Measurements from ENCODE around the gene RGS7.
"Not testable (repeated sequence)": the region's sequence is repeated elsewhere in the genome, so short reads cannot be mapped to it uniquely, and the experiment has no call there.

Gene RGS7

DNA sequence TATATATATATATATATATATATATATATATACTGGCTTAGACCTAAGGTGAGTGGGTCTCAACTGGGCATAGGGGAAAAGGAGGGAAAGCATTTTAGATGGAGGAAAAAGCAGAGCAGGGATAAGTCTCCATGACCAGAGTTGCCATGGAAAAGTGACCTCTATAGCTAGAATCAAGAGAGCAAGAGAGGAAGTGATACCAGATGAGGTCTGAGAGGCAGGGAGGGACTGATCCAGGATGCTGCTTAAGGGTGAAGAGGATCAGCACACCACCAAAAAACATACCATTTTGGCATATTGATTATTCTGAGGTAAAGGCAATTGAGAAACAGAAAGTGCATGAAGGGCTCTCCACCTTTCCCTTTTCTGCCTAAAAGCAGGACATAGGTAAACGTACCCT lies 267.9 kb downstream of the RGS7 start:
- H3K4me1 Mint-ChIP-seq (ENCODE audit: low read depth in 2 of 2); ATAC-seq (replicated peaks); H3K36me3 Mint-ChIP-seq (ENCODE audit: insufficient read depth); H3K27ac Mint-ChIP-seq; DNase-seq; H3K4me3 Mint-ChIP-seq; H3K27me3 Mint-ChIP-seq: not testable (repeated sequence)
- peaks cover 14 to 21% of the 10 kb centered on the region in 2 donors for H3K9me3 Mint-ChIP-seq

- ATAC-seq (replicated peaks); H3K4me3 Mint-ChIP-seq; H3K27ac Mint-ChIP-seq; DNase-seq; H3K27me3 Mint-ChIP-seq; H3K36me3 Mint-ChIP-seq (ENCODE audit: insufficient read depth); H3K4me1 Mint-ChIP-seq (ENCODE audit: low read depth in 2 of 2): not testable (repeated sequence)
- peaks cover 15 to 21% of the 10 kb centered on the region in 2 donors for H3K9me3 Mint-ChIP-seq
These were observed 268.9 kb downstream of the RGS7 start for GRCh38 chr1:241088075-241088474.

GRCh38 chr1:241086686-241087085 lies 270.3 kb downstream of the RGS7 start:
- H3K27me3 Mint-ChIP-seq: no peaks in the 10 kb centered on the region
- no peaks in the 10 kb centered on the region for H3K36me3 Mint-ChIP-seq (ENCODE audit: insufficient read depth)
- H3K27ac Mint-ChIP-seq: no peak overlapping the region
- no peak for DNase-seq
- H3K4me3 Mint-ChIP-seq: no peak overlapping the region
- H3K9me3 Mint-ChIP-seq: peaks cover 15 to 21% of the 10 kb centered on the region in 2 donors
- no peak for ATAC-seq (replicated peaks)
- no peaks in the 10 kb centered on the region for H3K4me1 Mint-ChIP-seq (ENCODE audit: low read depth in 2 of 2)

GRCh38 chr1:241083285-241083684 lies 273.7 kb downstream of the RGS7 start:
- H3K4me3 Mint-ChIP-seq: no peak overlapping the region
- H3K27ac Mint-ChIP-seq: no peak overlapping the region
- no peak for ATAC-seq (replicated peaks)
- H3K27me3 Mint-ChIP-seq: no peaks in the 10 kb centered on the region
- peaks cover 13 to 17% of the 10 kb centered on the region in 2 donors for H3K9me3 Mint-ChIP-seq
- H3K4me1 Mint-ChIP-seq (ENCODE audit: low read depth in 2 of 2): no peaks in the 10 kb centered on the region
- H3K36me3 Mint-ChIP-seq (ENCODE audit: insufficient read depth): no peaks in the 10 kb centered on the region
- DNase-seq: no peak

DNA sequence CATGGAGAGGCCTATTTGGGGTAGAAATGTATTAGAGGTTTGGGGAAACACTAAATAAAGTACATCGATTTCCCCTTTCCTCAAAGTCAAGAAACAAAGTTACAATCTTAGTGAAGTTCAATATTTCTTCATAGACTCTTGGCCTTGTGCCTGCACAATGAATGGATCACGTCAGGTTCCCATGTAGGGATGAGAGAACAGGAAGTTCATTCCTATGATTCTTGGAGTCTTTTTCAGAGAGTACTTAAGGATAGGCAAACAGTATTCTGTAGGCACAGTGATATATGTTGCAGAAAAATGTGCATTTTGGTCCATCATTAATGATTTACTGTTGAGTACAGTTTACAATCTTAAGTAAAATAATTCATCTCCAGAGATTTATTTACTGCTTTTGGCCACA lies 275.5 kb downstream of the RGS7 start:
- ATAC-seq (replicated peaks): no peak
- Mint-ChIP-seq H3K9me3 (peaks cover 6 to 7% of the 10 kb centered on the region in 2 donors), H3K27me3 (no peaks in the 10 kb centered on the region), H3K4me3 (no peak overlapping the region), H3K36me3 (ENCODE audit: insufficient read depth) (no peaks in the 10 kb centered on the region), H3K4me1 (ENCODE audit: low read depth in 2 of 2) (no peaks in the 10 kb centered on the region), H3K27ac (no peak overlapping the region)
- no peak for DNase-seq

GRCh38 chr1:241079459-241079858 lies 277.5 kb downstream of the RGS7 start:
- H3K27me3 Mint-ChIP-seq: no peaks in the 10 kb centered on the region
- peaks cover 0 to 5% of the 10 kb centered on the region in 2 donors for H3K9me3 Mint-ChIP-seq
- H3K27ac Mint-ChIP-seq: no peak overlapping the region
- no peak overlapping the region for H3K4me3 Mint-ChIP-seq
- no peaks in the 10 kb centered on the region for H3K4me1 Mint-ChIP-seq (ENCODE audit: low read depth in 2 of 2)
- ATAC-seq (replicated peaks) (no peak), DNase-seq (no peak)
- H3K36me3 Mint-ChIP-seq (ENCODE audit: insufficient read depth): no peaks in the 10 kb centered on the region

DNA sequence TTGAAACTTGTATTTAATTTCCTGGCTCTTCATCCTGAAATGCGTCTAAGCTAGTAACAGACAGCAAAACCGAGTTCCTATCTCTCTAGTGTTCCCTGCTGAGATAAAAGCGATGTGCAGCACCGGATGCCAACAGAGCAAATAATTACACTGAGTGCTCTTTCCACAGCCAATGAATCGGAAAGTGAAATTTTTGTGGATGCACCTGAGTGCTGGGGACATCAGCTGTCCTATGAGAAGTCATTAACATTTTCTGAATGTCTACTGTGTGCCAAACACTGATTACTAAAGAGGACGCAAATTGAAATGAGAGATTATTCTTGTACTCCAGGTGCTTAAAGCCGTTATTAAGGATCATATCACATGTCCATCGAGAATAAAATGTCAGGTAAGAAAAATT lies 278.0 kb downstream of the RGS7 start:
- H3K27me3 Mint-ChIP-seq: no peaks in the 10 kb centered on the region
- no peak overlapping the region for H3K4me3 Mint-ChIP-seq
- no peak for ATAC-seq (replicated peaks)
- no peak overlapping the region for H3K27ac Mint-ChIP-seq
- H3K9me3 Mint-ChIP-seq: peaks cover 0 to 4% of the 10 kb centered on the region in 2 donors
- H3K36me3 Mint-ChIP-seq (ENCODE audit: insufficient read depth): no peaks in the 10 kb centered on the region
- H3K4me1 Mint-ChIP-seq (ENCODE audit: low read depth in 2 of 2): no peaks in the 10 kb centered on the region
- no peak for DNase-seq

DNA sequence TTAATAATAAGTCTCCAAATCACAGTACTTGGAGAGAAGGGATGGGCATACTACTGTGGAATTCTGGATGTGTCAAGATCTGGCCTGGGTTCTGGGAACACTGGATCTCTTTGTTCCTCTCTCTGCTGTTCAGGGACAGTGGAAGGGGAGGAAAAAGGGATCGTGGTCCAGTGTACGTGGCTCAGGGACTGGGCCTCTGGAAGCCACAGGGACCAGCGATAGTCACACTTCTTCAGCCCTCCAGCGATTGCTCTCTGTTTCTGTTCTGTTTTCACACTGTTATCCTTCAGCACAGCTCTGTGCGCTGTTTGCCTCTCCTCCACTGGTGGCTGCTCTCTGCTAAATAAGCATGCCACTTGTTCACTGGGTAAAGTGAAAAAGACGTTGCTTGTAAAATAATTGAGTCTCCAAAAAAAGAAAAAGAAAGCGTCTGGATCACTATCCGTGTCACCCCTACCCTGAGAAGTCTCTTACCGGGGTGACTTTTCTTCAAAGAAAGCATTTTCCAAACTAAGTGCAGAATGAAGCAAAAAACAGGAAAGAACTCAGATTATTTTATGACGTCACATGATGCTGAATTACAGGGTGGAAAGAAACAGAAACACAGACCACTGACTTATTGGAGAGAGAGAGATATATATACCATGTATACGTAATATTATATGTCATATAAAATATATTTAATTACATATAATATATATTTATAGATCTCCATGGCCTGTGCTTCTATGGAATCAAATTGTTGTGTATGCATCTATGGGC lies 279.4 kb downstream of the RGS7 start:
- Mint-ChIP-seq H3K27me3 (no peaks in the 10 kb centered on the region), H3K4me3 (no peak overlapping the region), H3K9me3 (peaks cover 7% of the 10 kb centered on the region in 2 donors), H3K27ac (no peak overlapping the region), H3K4me1 (ENCODE audit: low read depth in 2 of 2) (no peaks in the 10 kb centered on the region), H3K36me3 (ENCODE audit: insufficient read depth) (no peaks in the 10 kb centered on the region)
- ATAC-seq (replicated peaks) (no peak), DNase-seq (no peak)

- no peak overlapping the region for H3K27ac Mint-ChIP-seq
- no peak for DNase-seq
- H3K9me3 Mint-ChIP-seq: peaks cover 7 to 10% of the 10 kb centered on the region in 2 donors
These were observed 282.5 kb downstream of the RGS7 start for GRCh38 chr1:241074507-241074906.

DNA sequence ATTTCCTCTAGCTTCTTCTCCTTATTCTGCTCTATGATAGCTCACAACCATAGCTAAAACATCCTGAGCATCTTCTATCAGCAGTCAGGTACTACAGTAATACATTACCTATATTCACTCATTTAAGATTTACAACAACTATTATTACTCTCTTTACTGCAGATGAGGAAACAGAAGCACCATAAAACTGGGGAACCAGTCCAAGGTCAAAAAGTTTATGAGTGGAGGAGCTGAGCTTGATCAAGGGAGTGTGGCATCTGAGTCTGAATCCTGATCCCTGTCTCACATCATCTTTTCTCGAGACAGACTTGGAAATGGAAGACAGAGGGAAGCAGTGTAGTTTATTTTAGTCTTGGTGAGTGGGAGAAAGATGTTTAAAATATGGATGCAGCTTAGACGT lies 288.6 kb downstream of the RGS7 start:
- no peaks in the 10 kb centered on the region for H3K27me3 Mint-ChIP-seq
- no peak overlapping the region for H3K4me3 Mint-ChIP-seq
- ATAC-seq (replicated peaks) (no peak), DNase-seq (no peak)
- peaks cover 7 to 11% of the 10 kb centered on the region in 2 donors for H3K9me3 Mint-ChIP-seq
- no peaks in the 10 kb centered on the region for H3K4me1 Mint-ChIP-seq (ENCODE audit: low read depth in 2 of 2)
- peaks cover 3% of the 10 kb centered on the region for H3K36me3 Mint-ChIP-seq (ENCODE audit: insufficient read depth)
- H3K27ac Mint-ChIP-seq: no peak overlapping the region

More at GRCh38 chr1:241074507-241074906, 282.5 kb downstream of the RGS7 start:
- H3K27me3 Mint-ChIP-seq: no peaks in the 10 kb centered on the region
- no peak for ATAC-seq (replicated peaks)
- H3K36me3 Mint-ChIP-seq (ENCODE audit: insufficient read depth): peaks cover 3% of the 10 kb centered on the region
- H3K4me3 Mint-ChIP-seq: no peak overlapping the region
- H3K4me1 Mint-ChIP-seq (ENCODE audit: low read depth in 2 of 2): no peaks in the 10 kb centered on the region

- Mint-ChIP-seq H3K36me3 (ENCODE audit: insufficient read depth) (no peaks in the 10 kb centered on the region), H3K27ac (no peak overlapping the region), H3K27me3 (no peaks in the 10 kb centered on the region), H3K4me3 (no peak overlapping the region), H3K9me3 (peaks cover 5 to 15% of the 10 kb centered on the region in 2 donors), H3K4me1 (ENCODE audit: low read depth in 2 of 2) (no peaks in the 10 kb centered on the region)
- ATAC-seq (replicated peaks) (no peak), DNase-seq (no peak)
These were observed 293.7 kb downstream of the RGS7 start for GRCh38 chr1:241063276-241063675.

GRCh38 chr1:241061062-241061461 lies 295.9 kb downstream of the RGS7 start:
- Mint-ChIP-seq H3K4me3 (no peak overlapping the region), H3K27ac (no peak overlapping the region), H3K4me1 (ENCODE audit: low read depth in 2 of 2) (no peaks in the 10 kb centered on the region), H3K9me3 (peaks cover 4 to 15% of the 10 kb centered on the region in 2 donors), H3K36me3 (ENCODE audit: insufficient read depth) (no peaks in the 10 kb centered on the region), H3K27me3 (no peaks in the 10 kb centered on the region)
- DNase-seq (no peak), ATAC-seq (replicated peaks) (no peak)

GRCh38 chr1:241048622-241049021 lies 308.4 kb downstream of the RGS7 start:
- no peak overlapping the region for H3K4me3 Mint-ChIP-seq
- no peak for DNase-seq

DNA sequence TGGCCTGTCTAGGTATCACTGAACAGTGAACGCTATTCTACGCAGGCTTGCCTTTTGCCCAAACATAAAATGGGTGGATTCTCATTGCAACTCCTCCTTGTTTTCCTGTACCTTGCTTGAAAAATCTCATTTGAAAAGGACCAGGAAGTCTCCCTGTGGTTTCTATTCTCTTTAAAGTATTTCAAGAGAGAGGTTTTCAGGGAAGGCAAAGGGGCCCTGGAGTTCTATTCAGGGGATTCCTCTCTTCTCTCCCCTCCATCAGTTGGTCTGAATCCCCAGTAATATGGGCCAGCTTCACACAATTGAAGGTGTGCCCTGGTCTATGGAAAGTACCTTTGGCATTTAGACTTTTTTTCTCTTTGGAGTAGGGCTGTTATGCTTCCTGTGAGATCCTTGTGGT lies 311.3 kb downstream of the RGS7 start:
- Mint-ChIP-seq H3K27me3 (no peaks in the 10 kb centered on the region), H3K4me3 (no peak overlapping the region), H3K27ac (no peak overlapping the region), H3K9me3 (peaks cover 5 to 7% of the 10 kb centered on the region in 2 donors), H3K36me3 (ENCODE audit: insufficient read depth) (no peaks in the 10 kb centered on the region), H3K4me1 (ENCODE audit: low read depth in 2 of 2) (no peaks in the 10 kb centered on the region)
- no peak for DNase-seq
- no peak for ATAC-seq (replicated peaks)

More at GRCh38 chr1:241048622-241049021, 308.4 kb downstream of the RGS7 start:
- no peak for ATAC-seq (replicated peaks)
- Mint-ChIP-seq H3K36me3 (ENCODE audit: insufficient read depth) (no peaks in the 10 kb centered on the region), H3K27ac (no peak overlapping the region), H3K9me3 (peaks cover 2 to 15% of the 10 kb centered on the region in 2 donors), H3K4me1 (ENCODE audit: low read depth in 2 of 2) (no peaks in the 10 kb centered on the region), H3K27me3 (no peaks in the 10 kb centered on the region)

All from effector memory CD8-positive, alpha-beta T cell (primary cell).